Stomach (tissue), 4 donors: ENCODE results near the gene KIRREL3.

Source experiments
- POLR2A ChIP-seq, 4 donors: fragments of 450-650 bp; IDR thresholded peaks; one replicate each; pipeline ENCODE4 v1.6.1; 2016; ENCODE audit warnings: antibody characterized with exemption in 4 of 4, control low read depth in 2 of 4, mild to moderate bottlenecking in 1 of 4, moderate library complexity in 1 of 4
- POLR2AphosphoS5 ChIP-seq, 3 donors: sonication (generic); formaldehyde crosslinking; IDR thresholded peaks; one replicate each; pipeline ENCODE4 v1.6.1; 2016; ENCODE audit warnings: antibody characterized with exemption in 3 of 3
- TF ChIP-seq, protein P1 (sequence below), 7 experiments: fragments of 450-650 bp in 4 of 7; fragments of 200-600 bp in 3 of 7; sonication (generic) in 3 of 7; IDR thresholded peaks; one replicate each; pipeline ENCODE4 v1.5.1; 2016 to 2019; ENCODE audit warnings: antibody characterized with exemption in 7 of 7, control low read depth in 2 of 7, mild to moderate bottlenecking in 1 of 7

DNA sequence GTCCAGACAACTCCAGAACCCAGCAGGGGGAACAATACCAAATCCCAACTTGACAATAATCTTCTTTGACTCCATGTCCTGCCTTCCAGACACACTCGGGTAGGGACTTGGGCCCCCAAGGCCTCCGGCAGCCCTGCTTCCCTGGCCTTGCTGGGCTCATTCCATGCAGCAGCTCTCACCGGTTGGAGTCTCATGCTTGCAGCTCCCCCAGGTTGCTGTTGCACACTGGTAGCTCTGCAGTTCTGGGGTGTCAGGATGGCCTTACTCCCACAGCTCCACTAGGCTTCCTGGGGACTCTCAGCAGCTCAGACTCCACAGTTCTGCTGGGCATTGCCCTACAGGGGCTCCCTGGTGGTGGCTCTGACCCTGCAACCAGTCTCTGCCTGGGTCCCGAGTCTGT is 602.3 kb downstream of the KIRREL3 start:
- TF ChIP-seq, protein P1, sequence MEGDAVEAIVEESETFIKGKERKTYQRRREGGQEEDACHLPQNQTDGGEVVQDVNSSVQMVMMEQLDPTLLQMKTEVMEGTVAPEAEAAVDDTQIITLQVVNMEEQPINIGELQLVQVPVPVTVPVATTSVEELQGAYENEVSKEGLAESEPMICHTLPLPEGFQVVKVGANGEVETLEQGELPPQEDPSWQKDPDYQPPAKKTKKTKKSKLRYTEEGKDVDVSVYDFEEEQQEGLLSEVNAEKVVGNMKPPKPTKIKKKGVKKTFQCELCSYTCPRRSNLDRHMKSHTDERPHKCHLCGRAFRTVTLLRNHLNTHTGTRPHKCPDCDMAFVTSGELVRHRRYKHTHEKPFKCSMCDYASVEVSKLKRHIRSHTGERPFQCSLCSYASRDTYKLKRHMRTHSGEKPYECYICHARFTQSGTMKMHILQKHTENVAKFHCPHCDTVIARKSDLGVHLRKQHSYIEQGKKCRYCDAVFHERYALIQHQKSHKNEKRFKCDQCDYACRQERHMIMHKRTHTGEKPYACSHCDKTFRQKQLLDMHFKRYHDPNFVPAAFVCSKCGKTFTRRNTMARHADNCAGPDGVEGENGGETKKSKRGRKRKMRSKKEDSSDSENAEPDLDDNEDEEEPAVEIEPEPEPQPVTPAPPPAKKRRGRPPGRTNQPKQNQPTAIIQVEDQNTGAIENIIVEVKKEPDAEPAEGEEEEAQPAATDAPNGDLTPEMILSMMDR (IDR thresholded peaks at IDR 0.05): no peak
- TF ChIP-seq POLR2AphosphoS5 (IDR thresholded peaks at IDR 0.05) (no peak), POLR2A (IDR thresholded peaks at IDR 0.05) (no peak)
